Activated T-cell treated with anti-CD3 and anti-CD28 coated beads, Interleukin-2, amount 50 U/mL, for 1 hour (primary cell): ENCODE measurements around the gene SPPL2B.

ENCODE experiments used
- DNase-seq: peaks from one replicate; pipeline ENCODE4 v3.0.0-alpha.2; 2020

SPPL2B gene

GRCh38 chr19:2302319-2303210 lies 25.9 kb upstream of the SPPL2B start:
- DNase-seq = peak; percentile 44

GRCh38 chr19:2303211-2303798 lies 25.2 kb upstream of the SPPL2B start:
- no peak for DNase-seq

- no peak for DNase-seq
Measured at GRCh38 chr19:2305452-2306280, 22.8 kb upstream of the SPPL2B start.

GRCh38 chr19:2306281-2306806 lies 22.1 kb upstream of the SPPL2B start:
- no peak for DNase-seq

GRCh38 chr19:2306971-2307370 lies 21.5 kb upstream of the SPPL2B start:
- DNase-seq = no peak

GRCh38 chr19:2307518-2308012 lies 20.9 kb upstream of the SPPL2B start:
- DNase-seq = no peak

GRCh38 chr19:2308114-2308556 lies 20.3 kb upstream of the SPPL2B start, which contains the start of gene LINGO3:
Gene LINGO3 (minus strand): TSS chr19:2308154. CDS start chr19:2291776, 16,378 bp downstream.
- no peak for DNase-seq

GRCh38 chr19:2309734-2310362 lies 18.6 kb upstream of the SPPL2B start:
- no peak for DNase-seq

- no peak for DNase-seq
Measured at GRCh38 chr19:2311093-2311492, 17.4 kb upstream of the SPPL2B start.

- DNase-seq = no peak
Measured at GRCh38 chr19:2312820-2313501, 15.5 kb upstream of the SPPL2B start.

GRCh38 chr19:2315121-2315817 lies 13.2 kb upstream of the SPPL2B start:
- DNase-seq = no peak

- no peak for DNase-seq
Measured at GRCh38 chr19:2315818-2316353, 12.6 kb upstream of the SPPL2B start.

- no peak for DNase-seq
Measured at GRCh38 chr19:2317300-2317699, 11.2 kb upstream of the SPPL2B start.

- no peak for DNase-seq
Measured at GRCh38 chr19:2317756-2318155, 10.7 kb upstream of the SPPL2B start.

- no peak for DNase-seq
Measured at GRCh38 chr19:2318923-2319322, 9.6 kb upstream of the SPPL2B start.

- DNase-seq = no peak
Measured at GRCh38 chr19:2319551-2319950, 8.9 kb upstream of the SPPL2B start.

GRCh38 chr19:2320049-2320448 lies 8.4 kb upstream of the SPPL2B start:
- no peak for DNase-seq

GRCh38 chr19:2320939-2321338 lies 7.5 kb upstream of the SPPL2B start:
- no peak for DNase-seq

GRCh38 chr19:2321565-2322283 lies 6.8 kb upstream of the SPPL2B start:
- no peak for DNase-seq

- DNase-seq = no peak
Measured at GRCh38 chr19:2323707-2324106, 4.8 kb upstream of the SPPL2B start.
